ENCODE data around the gene ZBTB2.

Gene ZBTB2

GRCh38 chr6:151390276-151390850, 996 bp downstream of the ZBTB2 start:
- peak overlapping the region; percentile 86 for H3K9ac ChIP-seq
- H3K9me3 ChIP-seq (ENCODE audit: control insufficient read depth, low read length): no peaks in the 10 kb centered on the region

DNA sequence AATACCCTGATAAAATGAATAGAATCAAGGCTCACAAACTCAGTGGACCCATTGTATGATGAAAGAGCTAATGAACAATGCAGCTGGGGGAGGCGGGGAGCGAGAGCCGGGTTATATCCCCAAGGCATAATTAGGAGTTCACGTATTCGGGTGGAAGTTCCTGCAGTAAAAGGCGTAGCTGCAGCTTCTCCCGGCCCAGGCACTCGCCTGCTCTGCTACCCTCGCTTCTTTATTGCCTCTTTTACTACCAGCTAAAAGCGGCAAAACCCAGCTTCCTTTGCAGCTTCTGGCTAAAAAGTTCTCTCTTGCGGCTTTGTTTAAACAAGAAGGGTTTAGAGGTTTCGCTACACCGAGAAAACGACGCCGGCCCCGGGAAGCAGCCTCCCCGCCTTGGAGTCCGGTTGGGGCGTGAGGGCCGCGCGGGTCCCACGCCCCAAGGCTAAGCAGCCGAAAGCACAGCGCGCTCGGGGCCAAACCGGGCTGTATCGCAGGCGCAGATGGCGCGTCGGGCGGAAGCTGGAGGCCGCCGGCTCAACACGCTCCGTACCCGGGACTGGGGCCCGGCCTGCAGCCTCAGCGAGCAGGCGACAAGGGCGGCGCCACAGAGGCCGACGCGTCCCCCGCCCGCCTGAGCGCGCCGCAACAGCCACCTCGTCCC, 1.6 kb downstream of the ZBTB2 start:
- peak overlapping the region; percentile 44 for H3K4me2 ChIP-seq (ENCODE audit: low read length)
- peak overlapping the region; percentile 95 for H2AFZ ChIP-seq
- TF ChIP-seq, protein P1, sequence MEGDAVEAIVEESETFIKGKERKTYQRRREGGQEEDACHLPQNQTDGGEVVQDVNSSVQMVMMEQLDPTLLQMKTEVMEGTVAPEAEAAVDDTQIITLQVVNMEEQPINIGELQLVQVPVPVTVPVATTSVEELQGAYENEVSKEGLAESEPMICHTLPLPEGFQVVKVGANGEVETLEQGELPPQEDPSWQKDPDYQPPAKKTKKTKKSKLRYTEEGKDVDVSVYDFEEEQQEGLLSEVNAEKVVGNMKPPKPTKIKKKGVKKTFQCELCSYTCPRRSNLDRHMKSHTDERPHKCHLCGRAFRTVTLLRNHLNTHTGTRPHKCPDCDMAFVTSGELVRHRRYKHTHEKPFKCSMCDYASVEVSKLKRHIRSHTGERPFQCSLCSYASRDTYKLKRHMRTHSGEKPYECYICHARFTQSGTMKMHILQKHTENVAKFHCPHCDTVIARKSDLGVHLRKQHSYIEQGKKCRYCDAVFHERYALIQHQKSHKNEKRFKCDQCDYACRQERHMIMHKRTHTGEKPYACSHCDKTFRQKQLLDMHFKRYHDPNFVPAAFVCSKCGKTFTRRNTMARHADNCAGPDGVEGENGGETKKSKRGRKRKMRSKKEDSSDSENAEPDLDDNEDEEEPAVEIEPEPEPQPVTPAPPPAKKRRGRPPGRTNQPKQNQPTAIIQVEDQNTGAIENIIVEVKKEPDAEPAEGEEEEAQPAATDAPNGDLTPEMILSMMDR (IDR thresholded peaks at IDR 0.05): no peak
- H3K27me3 ChIP-seq (ENCODE audit: control insufficient read depth, insufficient read depth, low read length): no peaks in the 10 kb centered on the region
- peak overlapping the region; percentile 70 for H3K9ac ChIP-seq
- peaks cover 33% of the 10 kb centered on the region for H3K79me2 ChIP-seq
- peak overlapping the region; percentile 75 for H3K4me3 ChIP-seq (ENCODE audit: low read depth, low read length)
- H3K4me1 ChIP-seq: peaks cover 13% of the 10 kb centered on the region
- H3K9me3 ChIP-seq (ENCODE audit: control insufficient read depth, low read length): no peaks in the 10 kb centered on the region
- no peaks in the 10 kb centered on the region for H3K36me3 ChIP-seq (ENCODE audit: control insufficient read depth, insufficient read depth, low read length)
- H3K27ac ChIP-seq: peak overlapping the region; percentile 97

More at GRCh38 chr6:151390276-151390850, 996 bp downstream of the ZBTB2 start:
- Histone ChIP-seq H3K4me3 (ENCODE audit: low read depth, low read length) (peak overlapping the region; percentile 97), H3K79me2 (peaks cover 34% of the 10 kb centered on the region), H3K4me1 (peaks cover 13% of the 10 kb centered on the region), H2AFZ (peak overlapping the region; percentile 74), H3K36me3 (ENCODE audit: control insufficient read depth, insufficient read depth, low read length) (no peaks in the 10 kb centered on the region), H3K27me3 (ENCODE audit: control insufficient read depth, insufficient read depth, low read length) (no peaks in the 10 kb centered on the region), H3K4me2 (ENCODE audit: low read length) (peak overlapping the region; percentile 61), H3K27ac (peak overlapping the region; percentile 97)
- TF ChIP-seq, protein P1 (IDR thresholded peaks at IDR 0.05): no peak

DNA sequence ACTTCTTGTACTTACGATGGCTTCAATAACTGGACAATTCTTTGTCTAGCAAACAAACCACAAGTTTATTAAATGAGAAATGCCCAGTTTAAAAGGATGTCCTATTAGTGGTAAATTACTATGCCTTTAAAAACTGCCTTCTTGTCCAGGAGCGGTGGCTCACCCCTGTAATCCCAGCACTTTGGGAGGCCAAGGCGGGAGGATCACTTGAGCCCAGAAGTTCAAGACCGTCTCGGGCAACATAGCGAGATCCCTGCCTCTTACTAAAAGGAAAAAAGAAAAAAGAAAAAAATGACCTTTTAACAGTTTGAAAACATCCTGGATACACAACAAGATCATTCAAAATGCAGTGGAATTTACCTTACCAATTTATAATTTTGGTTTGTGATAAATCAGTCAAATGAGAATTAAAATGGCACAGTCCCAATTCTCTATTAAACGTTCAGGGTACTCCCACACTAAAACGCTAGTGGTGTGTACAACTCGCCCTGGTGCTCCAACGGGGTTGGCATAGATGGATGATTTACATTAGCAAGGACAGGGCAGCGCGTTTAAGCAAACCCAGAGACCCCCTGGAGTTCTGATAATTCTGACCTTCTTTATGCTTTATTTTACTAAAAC, 2.3 kb downstream of the ZBTB2 start:
- Histone ChIP-seq H3K9ac (peak overlapping the region; percentile 70), H3K4me1 (peaks cover 13% of the 10 kb centered on the region), H3K4me2 (ENCODE audit: low read length) (peak overlapping the region; percentile 44), H3K27me3 (ENCODE audit: control insufficient read depth, insufficient read depth, low read length) (no peaks in the 10 kb centered on the region), H3K9me3 (ENCODE audit: control insufficient read depth, low read length) (no peaks in the 10 kb centered on the region), H3K79me2 (peaks cover 33% of the 10 kb centered on the region), H2AFZ (peak overlapping the region; percentile 95), H3K4me3 (ENCODE audit: low read depth, low read length) (peak overlapping the region; percentile 75), H3K27ac (peak overlapping the region; percentile 97), H3K36me3 (ENCODE audit: control insufficient read depth, insufficient read depth, low read length) (no peaks in the 10 kb centered on the region)
- TF ChIP-seq, protein P1 (IDR thresholded peaks at IDR 0.05): no peak

DNA sequence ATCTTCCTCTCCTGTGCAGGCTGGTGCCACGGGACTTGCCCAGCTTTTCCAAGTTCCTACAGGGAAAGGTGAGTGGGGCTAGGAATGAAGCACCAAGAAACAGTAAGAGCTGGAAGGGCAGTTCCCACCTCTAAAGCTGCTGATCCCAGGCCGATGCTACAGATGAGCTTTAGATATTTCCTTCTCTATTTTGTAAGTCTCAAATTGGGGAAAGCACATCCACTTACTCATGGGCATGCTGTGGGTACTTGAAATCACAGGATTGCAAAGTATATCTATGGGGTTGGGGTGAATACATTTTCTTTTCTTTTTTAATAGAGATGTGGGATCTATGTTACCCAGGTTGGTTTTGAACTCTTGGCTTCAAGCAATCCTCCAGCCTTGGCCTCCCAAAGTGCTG, 3.1 kb downstream of the ZBTB2 start:
- no peak overlapping the region for H2AFZ ChIP-seq
- no peaks in the 10 kb centered on the region for H3K9me3 ChIP-seq (ENCODE audit: control insufficient read depth, low read length)
- H3K36me3 ChIP-seq (ENCODE audit: control insufficient read depth, insufficient read depth, low read length): no peaks in the 10 kb centered on the region
- no peak overlapping the region for H3K4me3 ChIP-seq (ENCODE audit: low read depth, low read length)
- no peaks in the 10 kb centered on the region for H3K27me3 ChIP-seq (ENCODE audit: control insufficient read depth, insufficient read depth, low read length)
- peaks cover 33% of the 10 kb centered on the region for H3K79me2 ChIP-seq
- no peak overlapping the region for H3K4me2 ChIP-seq (ENCODE audit: low read length)
- H3K27ac ChIP-seq: no peak overlapping the region
- TF ChIP-seq, protein P1 (IDR thresholded peaks at IDR 0.05): no peak
- H3K9ac ChIP-seq: no peak overlapping the region
- H3K4me1 ChIP-seq: peaks cover 9% of the 10 kb centered on the region

All from parathyroid adenoma (tissue), 2 donors.